Measurements from ENCODE around the gene NFIC.
"Not testable (repeated sequence)": the region's sequence is repeated elsewhere in the genome, so short reads cannot be mapped to it uniquely, and the experiment has no call there.

The NFIC gene

DNA sequence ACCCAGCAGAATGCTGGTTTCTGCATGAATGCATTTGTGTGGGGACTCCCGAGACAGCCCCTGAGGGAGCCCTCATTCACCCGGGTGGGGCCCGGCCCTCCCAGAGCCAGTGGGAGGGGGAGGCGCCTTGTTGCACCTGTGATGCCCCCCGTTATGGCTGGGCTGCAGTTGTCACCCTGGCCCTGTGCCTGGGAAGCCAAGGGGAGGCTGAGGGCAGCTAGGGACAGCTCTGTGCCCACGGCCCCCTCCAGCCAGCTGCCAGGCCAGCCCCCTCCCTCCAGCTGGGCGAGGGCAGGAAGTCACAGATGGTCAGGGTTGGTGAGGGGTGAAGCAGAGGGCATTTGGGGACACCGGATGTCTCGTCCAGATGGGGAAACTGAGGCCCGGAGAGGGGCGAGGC is 26.1 kb downstream of the NFIC start:
- no peak for DNase-seq (ENCODE audit: insufficient read length, low spot score)
- no peak for FAIRE-seq

DNA sequence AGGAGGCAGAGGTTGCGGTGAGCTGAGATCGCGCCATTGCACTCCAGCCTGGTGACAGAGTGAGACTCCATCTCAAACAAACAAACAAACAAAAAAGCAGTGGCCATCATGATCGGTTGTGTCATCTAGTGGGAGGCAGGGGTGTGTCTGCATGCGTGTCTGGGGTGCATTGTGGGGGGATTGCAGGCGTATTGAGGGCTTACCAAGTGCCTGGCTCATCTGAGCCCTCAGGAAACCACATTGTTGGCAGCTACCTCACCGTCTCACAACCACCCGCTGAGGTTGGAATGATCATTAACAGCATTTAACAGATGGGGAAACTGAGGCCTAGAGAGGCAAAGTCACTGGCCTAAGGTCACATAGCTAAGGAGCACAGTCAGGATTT is 30.5 kb downstream of the NFIC start:
- DNase-seq (ENCODE audit: insufficient read length, low spot score): no peak
- FAIRE-seq: no peak

DNA sequence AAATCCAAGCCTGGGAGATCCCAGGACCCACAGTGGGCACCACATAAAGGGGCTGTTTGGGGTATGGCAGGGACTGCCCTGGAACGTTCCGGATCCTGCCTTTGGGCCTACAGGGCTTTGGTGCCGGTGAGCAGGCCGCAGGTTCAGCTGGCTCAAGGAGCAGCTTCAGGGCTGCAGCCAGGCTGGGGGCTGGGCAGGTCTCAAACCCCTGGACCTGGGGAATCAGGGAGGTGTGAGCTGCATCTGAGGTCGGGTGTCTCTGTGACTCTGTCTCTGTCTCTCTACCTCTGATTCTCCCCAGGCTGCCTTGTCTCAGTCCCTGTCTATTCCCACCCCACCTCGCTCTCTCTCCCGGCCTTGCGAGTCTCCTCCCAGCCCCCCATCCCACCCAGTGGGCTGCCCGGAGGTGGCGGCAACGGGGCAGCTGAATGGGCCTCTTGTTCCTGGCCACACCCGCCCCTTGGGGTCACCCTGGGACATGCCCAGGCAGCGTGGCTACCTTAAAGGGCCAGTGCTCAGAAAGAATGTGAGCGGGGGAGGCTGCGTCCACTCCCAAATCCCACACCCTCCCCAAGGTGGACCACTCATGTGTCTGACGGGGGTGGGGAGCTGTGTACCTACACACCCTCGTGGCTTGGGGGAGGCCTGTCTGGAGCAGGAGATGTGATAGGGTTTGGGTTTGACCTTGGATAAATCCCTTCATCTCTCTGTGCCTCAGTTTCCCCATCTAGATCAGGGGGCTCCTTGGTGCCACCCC is 31.1 kb downstream of the NFIC start:
- DNase-seq (ENCODE audit: insufficient read length, low spot score) (peak; percentile 27), FAIRE-seq (no peak)

DNA sequence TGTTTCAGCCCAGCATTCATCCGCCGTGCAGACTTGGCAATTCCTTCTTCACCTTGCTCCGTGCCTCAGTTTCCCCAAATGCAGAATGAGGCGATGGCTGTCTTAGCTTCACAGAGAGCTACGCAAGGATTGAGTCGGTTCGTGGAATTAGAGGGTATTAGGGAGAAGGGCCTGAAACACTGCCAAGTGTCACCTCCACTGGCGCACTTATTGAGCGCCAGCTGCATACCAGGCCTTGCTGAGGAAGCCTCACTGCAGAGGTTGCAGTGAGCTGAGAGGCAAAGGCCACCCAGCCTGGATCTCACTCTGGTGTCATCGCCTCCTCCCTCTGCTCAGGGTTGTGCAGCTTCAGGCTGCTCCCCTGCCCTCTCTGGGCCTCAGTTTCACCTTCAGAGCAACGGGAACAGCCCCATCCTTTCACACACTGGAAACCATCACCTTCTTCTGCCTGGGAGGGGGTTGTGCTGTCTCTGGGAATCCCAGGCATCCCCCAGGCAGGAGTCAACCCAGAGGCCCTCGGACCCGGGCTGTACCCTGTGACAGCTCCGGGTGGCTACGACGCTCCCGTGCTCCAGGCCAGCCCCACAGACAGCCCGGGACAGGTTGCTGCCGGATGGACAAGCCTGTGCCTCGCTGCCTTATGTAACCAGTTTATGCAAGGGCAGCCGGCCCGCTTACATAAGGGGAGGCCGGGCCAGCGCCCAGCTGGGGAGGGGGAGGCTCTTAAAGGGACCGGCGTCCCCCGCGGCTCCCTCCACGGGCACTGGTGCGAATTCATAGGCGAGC is 31.9 kb downstream of the NFIC start:
- FAIRE-seq (no peak), DNase-seq (ENCODE audit: insufficient read length, low spot score) (no peak)

DNA sequence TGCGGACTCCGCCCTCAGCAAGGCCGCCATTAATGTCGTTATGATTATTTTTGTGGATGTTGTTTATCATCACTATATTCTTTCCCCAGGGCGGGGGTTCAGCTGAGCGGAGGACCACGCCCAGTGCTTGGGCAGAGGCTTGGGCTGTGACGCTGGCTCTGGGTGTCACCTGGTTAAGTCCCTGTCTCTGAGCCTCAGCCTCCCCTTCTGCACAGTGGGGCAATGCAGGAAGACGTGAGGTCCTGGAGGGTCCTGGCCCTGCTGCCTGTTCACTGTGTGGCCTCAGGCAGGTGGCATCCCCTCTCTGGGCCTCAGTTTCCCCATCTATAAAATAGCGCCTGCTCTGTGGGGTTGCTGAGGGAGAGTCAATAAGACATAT is 32.5 kb downstream of the NFIC start:
- DNase-seq (ENCODE audit: insufficient read length, low spot score): no peak
- FAIRE-seq: no peak

DNA sequence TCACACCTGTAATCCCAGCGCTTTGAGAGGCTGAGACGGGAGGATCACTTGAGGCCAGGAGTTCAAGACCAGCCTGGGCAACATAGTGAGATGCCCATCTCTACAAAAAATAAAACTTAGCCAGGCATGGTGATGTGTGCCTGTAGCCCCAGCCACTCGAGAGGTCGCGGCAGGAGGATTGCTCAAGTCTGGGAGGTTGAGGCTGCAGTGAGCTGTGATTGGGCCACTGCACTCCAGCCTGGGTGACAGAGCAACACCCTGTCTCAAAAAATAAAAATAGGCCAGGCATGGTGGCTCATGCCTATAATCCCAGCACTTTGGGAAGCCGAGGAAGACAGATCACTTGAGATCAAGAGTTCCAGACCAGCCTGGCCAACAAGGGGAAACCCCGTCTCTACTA is 32.9 kb downstream of the NFIC start:
- FAIRE-seq: not testable (repeated sequence)

DNA sequence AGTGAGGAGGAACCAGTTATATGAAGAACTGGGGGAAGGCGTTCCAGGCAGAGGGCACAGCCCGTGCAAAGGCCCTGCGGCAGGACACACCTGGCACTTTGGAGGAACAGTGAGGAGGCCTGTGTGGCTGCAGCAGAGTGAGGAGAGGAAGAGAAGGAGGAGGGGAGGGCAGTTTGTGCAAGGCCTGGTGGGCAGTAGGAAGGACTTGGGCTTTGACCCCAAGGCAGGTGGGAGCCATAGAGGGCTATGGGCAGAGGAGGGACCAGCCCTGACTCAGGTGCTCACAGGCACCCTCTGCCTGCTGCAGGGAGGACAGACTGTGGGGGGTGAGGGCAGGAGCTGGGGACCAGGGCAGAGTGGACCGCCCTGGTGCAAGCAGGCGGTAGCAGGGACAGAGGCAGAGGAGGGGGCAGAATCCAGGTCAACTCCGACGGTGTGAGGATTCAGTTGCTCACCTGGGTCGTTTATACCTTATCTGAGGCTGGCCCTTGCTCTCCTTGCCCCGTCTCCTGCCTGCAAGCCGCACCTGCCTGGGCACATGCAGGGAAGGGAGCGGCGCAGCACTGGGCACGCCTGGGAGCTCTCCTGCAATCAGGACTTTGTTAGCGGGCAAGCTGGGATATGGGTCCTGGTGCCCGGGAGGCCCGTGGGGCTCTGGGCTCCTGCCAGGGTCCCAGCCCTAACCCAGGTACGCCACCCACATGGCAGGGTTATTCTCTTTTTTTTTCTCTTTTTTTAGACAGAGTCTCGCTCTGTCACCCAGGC is 34.8 kb downstream of the NFIC start:
- no peak for DNase-seq (ENCODE audit: insufficient read length, low spot score)
- FAIRE-seq: no peak

More for the DNA sequence above, 32.9 kb downstream of the NFIC start:
- not testable (repeated sequence) for DNase-seq (ENCODE audit: insufficient read length, low spot score)

DNA sequence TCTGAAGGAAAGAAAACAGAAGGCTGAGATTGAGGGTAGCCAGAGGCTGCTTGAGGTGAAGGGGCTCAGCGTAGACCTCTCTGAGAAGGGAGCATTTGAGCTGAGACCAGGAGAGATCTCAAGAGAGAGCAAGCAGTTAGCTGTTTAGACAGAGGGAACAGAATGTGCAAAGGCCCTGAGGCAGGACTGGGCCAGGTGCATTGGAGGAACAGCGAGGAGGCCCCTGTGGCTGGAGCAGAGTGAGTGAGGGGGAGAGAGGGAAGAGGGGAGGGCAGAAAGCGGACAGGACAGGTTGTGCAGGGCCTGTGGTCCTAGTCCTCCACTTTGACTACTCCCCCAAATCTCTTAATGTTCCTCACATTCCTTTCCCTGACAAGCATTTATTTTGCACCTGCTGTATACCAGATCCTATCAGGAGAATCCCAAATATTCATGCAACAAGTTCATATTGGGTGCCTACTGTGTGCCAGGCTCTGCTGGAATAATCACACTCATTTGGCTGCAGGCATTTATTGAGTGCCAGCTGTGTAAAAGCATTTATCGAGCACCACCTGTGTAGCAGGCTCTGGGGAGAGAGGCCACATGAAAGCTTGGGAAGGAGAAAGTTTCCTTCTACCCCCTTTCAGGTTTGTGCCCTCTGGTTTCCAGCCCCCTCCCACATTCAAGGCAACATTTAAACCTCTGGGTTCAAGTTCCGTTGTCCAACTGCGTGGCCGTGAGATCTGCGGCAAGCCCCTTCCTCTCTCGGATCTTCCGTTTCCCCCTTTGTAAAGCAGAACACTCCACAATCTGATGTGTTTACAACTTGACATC is 36.5 kb downstream of the NFIC start:
- FAIRE-seq: no peak

DNA sequence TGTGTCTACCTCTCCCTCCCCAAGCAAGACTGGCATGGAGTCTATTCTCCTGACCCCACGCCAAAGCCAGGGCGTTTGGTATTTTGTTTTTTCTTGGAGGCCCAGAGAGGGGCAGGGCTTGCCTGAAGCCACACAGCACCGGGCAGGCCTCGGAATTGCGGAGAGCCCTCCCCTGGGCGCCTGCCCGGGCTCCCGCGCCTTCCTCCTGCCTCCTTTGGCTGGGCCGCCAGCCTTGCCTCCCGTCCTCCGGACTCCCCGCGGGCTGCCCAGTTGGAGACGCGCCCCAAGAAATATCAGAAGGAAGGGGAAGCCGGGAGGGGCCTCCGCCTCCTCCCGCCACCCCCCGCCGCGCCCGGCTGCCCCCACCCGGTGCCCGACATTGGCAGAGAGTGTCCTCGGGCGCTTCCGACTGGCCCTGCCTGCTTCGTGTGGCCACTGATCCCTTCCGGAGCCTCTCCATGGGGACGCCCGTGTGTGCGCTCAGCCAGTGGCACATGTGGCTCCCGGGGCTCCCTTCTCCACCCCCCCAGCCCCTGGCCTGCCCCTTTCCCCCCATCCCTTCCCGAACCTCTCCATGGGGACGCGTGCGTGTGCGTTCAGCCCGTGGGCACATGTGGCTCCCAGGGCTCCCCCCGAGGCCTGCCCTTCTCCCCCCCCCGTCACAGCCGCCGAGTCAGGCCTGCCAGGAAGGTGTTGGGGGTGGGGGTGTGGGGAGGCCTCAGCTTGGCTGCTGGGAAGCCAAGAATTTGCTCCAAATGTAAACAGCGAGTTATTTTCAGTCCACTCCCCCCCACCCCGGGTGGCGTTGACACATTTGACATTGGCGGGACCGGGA is 37.3 kb downstream of the NFIC start:
- no peak for DNase-seq (ENCODE audit: insufficient read length, low spot score)
- FAIRE-seq: no peak

More for the DNA sequence above, 36.5 kb downstream of the NFIC start:
- DNase-seq (ENCODE audit: insufficient read length, low spot score): no peak

DNA sequence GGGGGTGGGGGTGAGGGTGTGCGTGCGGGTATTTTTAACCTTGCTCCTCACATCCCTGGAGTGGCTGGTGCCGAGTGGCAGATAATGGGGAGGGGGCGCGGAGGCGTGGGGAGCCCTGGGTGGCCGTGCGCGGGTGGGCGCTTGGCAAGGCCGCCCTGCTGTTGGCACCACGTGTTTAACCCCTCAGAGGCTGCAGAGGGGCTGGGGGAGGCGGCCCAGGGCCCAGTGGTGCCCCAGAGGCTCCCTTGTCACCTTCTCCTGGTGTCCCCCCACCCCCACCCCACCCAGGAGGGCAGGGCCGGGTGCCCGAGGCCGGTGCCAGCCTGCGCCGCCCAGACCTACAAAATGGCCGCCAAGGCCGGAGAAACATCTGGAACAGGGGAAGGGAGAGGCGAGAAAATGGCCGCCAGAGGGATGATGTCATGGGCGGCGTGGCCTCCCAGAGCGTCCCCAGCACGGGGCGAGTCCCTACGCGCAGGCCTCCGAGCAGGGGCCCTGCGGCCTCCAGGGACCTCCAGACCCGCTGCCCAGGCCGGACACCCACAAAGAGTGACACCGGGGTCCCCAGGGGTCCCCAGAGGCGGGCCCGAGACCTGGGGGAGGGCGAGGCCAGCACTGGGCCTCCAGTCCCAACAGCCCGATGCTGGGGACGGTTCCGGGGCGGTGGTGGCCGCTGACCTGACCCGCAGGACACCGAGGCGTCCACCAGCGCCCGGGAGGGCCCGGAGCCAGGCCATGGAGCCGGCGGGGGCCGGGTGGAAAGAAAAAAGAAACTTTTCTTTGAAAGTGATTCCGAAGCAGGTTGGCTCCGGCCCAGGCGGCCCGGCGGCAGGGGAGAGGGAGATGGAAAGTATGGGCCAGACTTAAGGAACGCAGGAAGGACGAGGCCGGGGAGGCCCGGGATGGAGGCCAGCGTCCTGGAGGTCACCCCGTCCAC is 38.2 kb downstream of the NFIC start:
- FAIRE-seq (no peak), DNase-seq (ENCODE audit: insufficient read length, low spot score) (no peak)

DNA sequence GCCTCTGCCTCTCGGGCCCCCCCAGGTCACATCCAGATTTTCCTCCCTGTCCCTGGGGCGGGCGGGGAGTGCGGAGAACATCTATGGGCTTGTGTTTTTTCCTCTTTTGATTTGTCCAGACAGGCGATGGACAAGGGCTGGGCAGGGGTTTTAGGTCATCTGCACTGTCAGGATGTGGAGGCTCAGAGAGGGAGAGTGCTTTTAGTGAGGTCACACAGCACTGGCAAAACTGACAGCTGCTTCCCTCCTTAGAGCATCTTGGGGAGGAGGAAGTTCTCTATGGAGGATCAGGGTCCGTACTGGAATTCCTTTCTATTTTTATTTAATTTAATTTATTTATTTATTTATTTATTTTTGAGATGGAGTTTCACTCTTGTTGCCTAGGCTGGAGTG is 38.9 kb downstream of the NFIC start:
- no peak for DNase-seq (ENCODE audit: insufficient read length, low spot score)
- no peak for FAIRE-seq

DNA sequence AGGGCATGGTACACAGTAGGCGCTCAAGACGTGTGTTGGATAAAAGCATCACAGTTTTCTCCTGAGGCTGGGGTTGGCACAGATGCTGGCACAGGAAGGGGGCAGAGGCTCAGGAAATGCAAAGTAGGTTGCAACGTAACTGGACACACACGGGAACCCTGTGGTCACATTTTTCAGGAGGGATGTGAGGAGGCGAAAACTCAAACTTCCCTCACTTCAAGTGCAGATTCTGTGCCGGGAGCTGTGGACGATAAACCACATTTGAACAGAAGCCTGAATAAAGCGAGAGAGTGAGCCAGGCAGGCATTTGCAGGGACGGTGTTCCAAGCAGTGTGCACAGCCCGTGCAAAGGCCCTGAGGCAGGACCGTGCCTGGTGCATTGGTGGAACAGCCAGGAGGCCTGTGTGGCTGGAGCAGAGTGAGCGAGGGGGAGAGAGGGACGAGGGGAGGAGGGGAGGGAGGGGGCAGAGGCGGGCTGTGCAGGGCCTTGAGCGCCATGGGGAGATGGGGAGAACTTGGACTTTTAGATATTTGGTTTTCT is 40.3 kb downstream of the NFIC start:
- DNase-seq (ENCODE audit: insufficient read length, low spot score) (no peak), FAIRE-seq (no peak)

DNA sequence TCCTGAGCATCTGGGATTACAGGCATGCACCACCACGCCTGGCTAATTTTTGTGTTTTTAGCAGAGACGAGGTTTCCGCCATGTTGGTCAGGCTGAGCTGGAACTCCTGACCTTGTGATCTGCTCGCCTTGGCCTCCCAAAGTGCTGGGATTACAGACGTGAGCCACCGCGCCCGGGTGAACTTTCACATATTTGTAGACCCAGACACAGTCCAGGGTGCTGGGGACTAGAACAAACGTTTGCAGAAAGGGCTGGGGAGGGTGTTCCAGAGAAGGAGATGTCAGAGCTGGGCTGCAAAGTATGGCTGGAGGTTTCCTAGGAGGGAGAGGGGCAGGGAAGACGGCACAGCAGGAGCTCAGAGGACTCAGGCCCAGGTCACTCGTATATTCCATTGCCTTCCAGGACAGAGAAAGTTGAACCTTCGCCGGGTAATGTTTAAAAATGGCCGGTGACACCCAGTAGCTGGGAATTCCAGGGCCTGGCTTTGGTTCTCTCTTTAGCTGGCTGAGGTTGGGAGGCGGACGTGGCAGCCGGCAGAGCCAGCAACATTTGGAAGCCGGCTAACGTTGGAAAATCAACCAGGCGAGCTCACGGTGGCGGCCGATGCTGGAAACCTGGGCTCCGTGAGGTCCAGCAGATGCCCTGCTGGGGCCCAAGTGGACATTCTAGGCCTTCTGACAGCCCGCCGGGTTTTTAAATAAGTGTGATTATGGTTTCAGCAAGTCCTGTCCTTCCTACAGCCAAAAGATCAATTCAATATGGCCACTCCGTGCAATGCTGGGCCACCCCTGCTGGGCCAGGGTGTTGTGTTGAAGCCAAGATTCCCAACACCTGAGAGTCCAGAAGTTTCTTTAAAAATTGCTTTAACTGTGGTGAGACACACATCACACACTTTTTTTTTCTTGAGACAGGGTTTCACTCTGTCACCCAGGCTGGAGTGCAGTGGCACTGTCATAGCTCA is 41.5 kb downstream of the NFIC start:
- DNase-seq (ENCODE audit: insufficient read length, low spot score) (no peak), FAIRE-seq (no peak)

DNA sequence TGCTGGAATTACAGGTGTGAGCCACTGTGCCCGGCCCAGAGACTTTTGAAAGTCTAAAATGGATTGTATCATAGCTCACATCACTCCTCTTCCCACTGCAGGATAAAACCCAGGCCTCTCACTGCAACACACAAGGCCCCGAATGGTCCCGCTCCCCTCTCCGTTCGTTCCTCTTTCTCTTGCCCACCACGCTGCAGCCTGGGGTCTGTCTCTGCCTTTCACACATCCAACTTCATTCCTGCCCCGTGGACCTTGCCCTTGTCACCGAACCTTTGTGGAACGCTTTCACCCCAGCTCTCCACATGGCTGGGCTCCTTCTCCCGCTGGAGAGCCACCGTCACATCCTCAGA is 42.6 kb downstream of the NFIC start:
- no peak for DNase-seq (ENCODE audit: insufficient read length, low spot score)
- no peak for FAIRE-seq

DNA sequence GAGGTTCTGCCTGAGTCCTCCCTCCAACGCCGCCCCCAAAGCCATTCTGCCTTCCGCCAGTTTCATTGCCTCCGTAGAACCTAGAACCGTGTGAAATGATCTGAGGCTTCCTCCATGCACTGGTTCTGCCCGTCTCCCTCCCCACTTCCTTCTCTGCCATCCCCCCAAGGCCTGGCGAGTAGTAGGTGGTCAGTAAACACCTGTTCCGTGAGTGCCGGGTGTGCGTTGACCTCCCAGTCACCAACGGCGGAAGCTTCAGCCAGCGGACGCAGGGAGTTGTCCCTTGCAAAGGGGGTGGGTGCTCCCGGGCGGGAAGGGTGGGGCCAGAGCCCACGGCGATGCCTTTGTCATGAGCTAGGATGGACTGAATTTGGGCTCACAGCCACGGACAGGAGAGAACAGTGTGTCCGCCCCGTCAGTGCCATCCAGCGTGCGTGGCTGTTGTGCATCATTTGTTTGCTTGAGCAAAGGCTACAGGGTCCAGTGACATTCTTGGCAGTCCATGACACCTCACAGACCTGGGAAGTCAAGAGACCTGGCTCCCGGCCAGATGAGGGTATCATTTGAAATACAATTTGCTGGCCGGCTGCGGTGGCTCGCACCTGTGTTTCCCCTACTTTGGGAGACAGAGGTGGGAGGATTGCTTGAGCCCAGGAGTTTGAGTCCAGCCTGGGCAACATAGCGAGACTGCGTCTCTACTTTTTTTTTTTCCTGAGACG is 43.1 kb downstream of the NFIC start:
- DNase-seq (ENCODE audit: insufficient read length, low spot score) (no peak), FAIRE-seq (no peak)

DNA sequence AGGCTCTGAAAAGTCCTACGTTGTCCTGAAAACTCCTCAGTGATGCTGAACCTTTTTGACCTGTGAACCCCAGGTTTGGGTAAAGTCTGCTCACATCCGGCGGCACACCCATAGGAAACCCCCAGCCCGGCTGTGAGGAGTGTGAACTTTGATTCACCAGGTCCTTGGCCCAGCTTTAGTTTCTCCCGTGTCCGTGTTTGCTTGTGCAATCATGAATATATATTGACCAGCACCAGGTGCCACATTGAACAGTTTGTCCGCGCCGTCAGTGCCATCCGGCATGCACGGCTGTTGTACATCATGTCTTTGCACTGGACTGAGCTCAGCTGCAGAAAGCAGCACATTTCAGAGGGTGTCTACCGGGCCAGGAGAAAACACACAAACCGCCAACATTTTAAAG is 45.3 kb downstream of the NFIC start:
- FAIRE-seq: no peak

DNA sequence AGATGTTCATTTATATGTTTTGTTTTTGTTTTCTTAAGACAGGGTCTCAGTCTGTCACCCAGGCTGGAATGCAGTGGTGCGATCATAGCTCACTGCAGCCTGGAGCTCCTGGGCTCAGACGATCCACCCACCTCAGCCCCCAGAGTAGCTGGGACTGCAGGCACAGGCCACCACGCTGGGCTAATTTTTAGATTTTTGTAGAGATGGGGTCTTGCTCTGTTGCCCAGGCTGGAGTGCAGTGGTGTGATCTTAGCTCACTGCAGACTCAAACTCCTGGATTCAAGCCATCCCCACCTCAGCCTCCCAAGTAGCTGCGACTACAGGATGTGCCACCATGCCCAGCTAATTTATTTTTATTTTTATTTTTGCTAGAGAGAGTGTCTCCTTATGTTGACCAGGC is 45.7 kb downstream of the NFIC start:
- DNase-seq (ENCODE audit: insufficient read length, low spot score) (no peak), FAIRE-seq (no peak)

More for the DNA sequence above, 45.3 kb downstream of the NFIC start:
- no peak for DNase-seq (ENCODE audit: insufficient read length, low spot score)

Measured in HTR-8/SVneo (cell line).